GM06990 (cell line): ENCODE results near the gene RNF11.

Source experiments
- DNase-seq: peaks from one replicate; pipeline ENCODE4 v3.0.0-alpha.2; 2011; ENCODE audit not compliant: insufficient read length; ENCODE audit errors: extremely low read depth
- H3K27me3 ChIP-seq: replicated peaks from 2 replicates; pipeline ENCODE4 v1.6.0; 2011; ENCODE audit warnings: low read length; ENCODE audit not compliant: control insufficient read depth, insufficient read depth
- H3K36me3 ChIP-seq: 2 replicates; pipeline ENCODE4 v1.5.1; 2011; ENCODE audit warnings: low read length; ENCODE audit not compliant: control insufficient read depth, insufficient read depth
- H3K4me3 ChIP-seq: replicated peaks from 2 replicates; pipeline ENCODE4 v1.5.1; 2011; ENCODE audit warnings: low read depth, mild to moderate bottlenecking, control low read depth, low read length
- TF ChIP-seq, protein P1 (sequence below): IDR thresholded peaks from 2 replicates; pipeline ENCODE4 v1.5.1; 2011; ENCODE audit warnings: low read length, control low read depth, mild to moderate bottlenecking, inconsistent platforms; ENCODE audit not compliant: insufficient read depth, poor library complexity, severe bottlenecking

The RNF11 gene

DNA sequence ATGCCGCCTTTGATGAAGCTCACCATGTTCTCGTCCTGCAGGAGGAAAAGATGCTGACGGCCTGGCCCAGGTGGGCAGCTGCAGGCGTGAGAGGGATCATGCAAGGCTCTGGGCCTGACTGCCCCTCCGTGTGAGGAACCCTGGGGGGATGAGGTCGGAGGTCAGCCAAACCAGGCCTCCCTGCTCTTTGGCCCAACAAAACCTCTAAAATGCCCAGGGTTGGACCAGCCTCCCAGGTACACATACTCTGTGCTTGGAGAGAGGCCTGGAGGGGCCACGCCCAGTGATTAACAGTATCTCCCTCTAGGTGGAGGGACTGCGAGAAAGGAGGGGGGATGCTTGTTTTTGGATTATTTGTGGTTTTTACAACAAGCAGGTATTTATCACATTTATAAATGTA, 73.2 kb downstream of the RNF11 start:
- TF ChIP-seq, protein P1, sequence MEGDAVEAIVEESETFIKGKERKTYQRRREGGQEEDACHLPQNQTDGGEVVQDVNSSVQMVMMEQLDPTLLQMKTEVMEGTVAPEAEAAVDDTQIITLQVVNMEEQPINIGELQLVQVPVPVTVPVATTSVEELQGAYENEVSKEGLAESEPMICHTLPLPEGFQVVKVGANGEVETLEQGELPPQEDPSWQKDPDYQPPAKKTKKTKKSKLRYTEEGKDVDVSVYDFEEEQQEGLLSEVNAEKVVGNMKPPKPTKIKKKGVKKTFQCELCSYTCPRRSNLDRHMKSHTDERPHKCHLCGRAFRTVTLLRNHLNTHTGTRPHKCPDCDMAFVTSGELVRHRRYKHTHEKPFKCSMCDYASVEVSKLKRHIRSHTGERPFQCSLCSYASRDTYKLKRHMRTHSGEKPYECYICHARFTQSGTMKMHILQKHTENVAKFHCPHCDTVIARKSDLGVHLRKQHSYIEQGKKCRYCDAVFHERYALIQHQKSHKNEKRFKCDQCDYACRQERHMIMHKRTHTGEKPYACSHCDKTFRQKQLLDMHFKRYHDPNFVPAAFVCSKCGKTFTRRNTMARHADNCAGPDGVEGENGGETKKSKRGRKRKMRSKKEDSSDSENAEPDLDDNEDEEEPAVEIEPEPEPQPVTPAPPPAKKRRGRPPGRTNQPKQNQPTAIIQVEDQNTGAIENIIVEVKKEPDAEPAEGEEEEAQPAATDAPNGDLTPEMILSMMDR = no peak
- DNase-seq = no peak
- Histone ChIP-seq H3K27me3 (no peaks in the 10 kb centered on the region), H3K36me3 (no peaks in the 10 kb centered on the region), H3K4me3 (no peak overlapping the region)

DNA sequence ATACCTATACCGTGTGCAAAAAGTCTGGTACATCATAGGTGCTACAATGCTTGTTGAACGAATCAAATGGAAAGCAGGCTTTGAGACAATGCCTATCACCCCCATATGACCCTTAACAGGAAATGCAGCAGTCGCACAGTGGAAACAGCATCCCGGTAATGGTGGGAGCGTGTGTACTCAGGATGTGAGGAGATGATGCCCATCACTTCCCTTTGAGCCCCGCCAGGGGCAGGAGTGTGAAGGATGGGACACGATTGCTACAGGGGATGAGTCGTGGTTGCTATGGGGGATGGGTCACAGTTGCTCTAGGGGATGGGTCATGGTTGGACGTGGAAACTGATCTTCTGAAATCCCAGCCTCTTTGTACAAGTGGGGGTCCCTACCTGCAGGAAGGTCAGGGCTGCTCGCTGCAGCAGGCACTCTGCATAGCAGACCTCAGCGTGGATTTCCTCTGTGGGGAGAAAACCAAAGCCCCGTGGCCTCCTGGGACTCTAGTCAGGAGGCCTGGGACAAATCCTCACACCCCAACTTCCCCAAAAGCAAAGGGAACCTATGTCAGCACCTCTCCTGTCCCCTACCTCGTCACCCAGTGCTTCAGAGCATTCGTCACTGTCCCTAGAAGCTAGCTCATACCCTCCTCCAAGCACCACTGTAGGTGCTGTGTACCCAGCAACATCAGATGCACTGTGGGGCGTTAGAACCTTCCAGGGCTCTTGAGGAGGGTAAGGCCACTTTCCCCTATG, 75.0 kb downstream of the RNF11 start:
- no peaks in the 10 kb centered on the region for H3K36me3 ChIP-seq
- TF ChIP-seq, protein P1 = no peak
- no peak overlapping the region for H3K4me3 ChIP-seq
- H3K27me3 ChIP-seq = no peaks in the 10 kb centered on the region
- DNase-seq = no peak

DNA sequence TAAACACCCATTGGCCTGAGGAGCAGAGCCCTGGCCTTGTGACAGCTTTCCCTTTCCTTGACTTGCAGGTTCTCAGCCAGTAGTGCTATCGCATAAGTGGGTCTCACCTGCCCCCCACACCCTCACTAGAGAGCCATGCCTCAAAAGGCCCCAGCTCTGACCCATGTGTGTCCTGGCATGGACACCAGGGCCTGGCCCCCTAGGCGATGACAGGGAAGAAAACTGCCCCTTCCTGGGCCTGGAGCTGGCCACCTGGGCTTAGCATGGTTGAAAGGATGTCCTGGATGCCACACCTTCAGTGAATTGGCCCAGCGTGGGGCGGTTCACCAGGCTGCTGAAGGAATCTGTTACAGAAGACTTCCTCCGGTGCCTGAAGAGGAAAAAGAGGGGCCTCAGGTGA, 75.8 kb downstream of the RNF11 start:
- H3K27me3 ChIP-seq = no peaks in the 10 kb centered on the region
- TF ChIP-seq, protein P1 = no peak
- no peak for DNase-seq
- no peak overlapping the region for H3K4me3 ChIP-seq
- no peaks in the 10 kb centered on the region for H3K36me3 ChIP-seq

DNA sequence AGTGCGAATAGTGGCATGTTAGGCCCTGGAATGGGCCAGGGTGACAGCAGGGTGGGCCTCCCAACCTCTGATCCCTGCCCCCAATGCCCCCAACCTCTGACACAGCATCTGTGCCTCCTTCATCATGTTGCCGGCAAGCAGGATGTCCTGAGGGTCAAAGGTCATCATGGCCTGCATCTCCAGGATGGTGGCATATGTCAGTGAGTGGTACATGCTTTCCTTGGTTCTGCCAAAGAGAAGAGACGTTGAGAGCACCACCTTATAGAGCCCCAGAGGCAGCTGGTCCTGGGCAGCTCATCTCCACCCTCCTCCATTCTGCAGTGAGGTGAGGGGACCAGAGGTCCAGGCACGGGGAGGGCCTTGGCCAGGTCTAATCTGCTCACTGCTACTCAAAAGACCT, 76.6 kb downstream of the RNF11 start:
- Histone ChIP-seq H3K4me3 (no peak overlapping the region), H3K36me3 (no peaks in the 10 kb centered on the region), H3K27me3 (no peaks in the 10 kb centered on the region)
- TF ChIP-seq, protein P1 = no peak
- DNase-seq = no peak

DNA sequence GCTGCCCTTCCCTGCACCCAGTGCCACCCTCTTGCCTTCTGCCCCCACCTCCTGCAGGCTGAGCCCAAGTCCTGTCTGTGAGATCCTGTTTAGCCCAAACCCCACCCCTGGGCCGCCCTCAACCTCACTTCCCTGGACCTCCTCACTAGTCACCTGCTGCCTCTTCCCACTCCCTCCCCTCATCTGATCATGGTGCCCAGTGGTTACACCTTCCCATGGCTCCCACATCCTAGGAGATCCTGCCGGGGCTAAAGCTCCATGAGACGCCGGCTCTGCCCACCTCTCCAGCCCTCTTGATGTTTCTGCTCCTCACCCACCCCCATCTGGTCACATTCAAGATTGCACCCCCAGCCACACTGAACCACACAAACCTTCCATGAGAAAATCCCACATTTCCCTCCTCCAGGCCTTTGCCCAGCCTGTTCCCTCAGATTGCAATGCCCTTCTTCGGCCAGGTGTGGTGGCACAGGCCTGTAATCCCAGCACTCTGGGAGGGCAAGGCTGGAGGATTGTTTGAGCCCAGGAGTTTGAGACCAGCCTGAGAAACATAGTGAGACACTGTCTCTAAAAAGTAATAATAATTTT, 77.3 kb downstream of the RNF11 start:
- H3K36me3 ChIP-seq = no peaks in the 10 kb centered on the region
- TF ChIP-seq, protein P1 = peak; percentile 17
- DNase-seq = no peak
- H3K27me3 ChIP-seq = no peaks in the 10 kb centered on the region
- no peak overlapping the region for H3K4me3 ChIP-seq
